Measurements from ENCODE around the gene SORBS2. TPM values are rescaled to one million over a fixed set of nuclear protein-coding genes. Genes with fewer than 3 reads are reported as not detected.

The SORBS2 gene
- total and polyA plus RNA-seq, 2 of the 4 experiments (the other 2 are of a cell fraction): 0.18 TPM; not detected in 1

- DNase-seq (peak; percentile 74), ATAC-seq (ENCODE audit: low read depth) (peak; percentile 93)
- Histone ChIP-seq H3K4ac (ENCODE audit: low read depth, low read length) (peak overlapping the region; percentile 40; the same call in 1 of the 2 replicates), H3K18ac (ENCODE audit: low read depth, low read length) (no peak overlapping the region), H3K4me3 (ENCODE audit: insufficient read depth, low read depth, low read length) (no peak overlapping the region), H2BK20ac (ENCODE audit: low read depth, low read length) (no peak overlapping the region), H2BK120ac (ENCODE audit: low read depth, low read length) (no peak overlapping the region), H3K56ac (ENCODE audit: extremely low read depth, insufficient read depth, low read length) (no peak overlapping the region; the same call in 1 of the 2 replicates), H2BK15ac (ENCODE audit: low read depth, low read length) (no peak overlapping the region), H3K23ac (ENCODE audit: low read depth, low read length) (no peak overlapping the region), H2AK5ac (ENCODE audit: low read depth, low read length) (no peak overlapping the region), H2AFZ (replicated peaks; ENCODE audit: low read length, poor library complexity) (no peak overlapping the region), H4K5ac (ENCODE audit: low read depth, low read length) (no peak overlapping the region), H4K8ac (ENCODE audit: low read depth in 2 of 2, low read length in 2 of 2) (no peak overlapping the region), H3K36me3 (ENCODE audit: control insufficient read depth, insufficient read depth, low read length) (no peaks in the 10 kb centered on the region), H3K14ac (replicated peaks; ENCODE audit: low read depth, low read length) (0 out of 2 replicates have a peak overlapping the region, but pooled peaks have one; percentile 37), H3K27ac (ENCODE audit: insufficient read depth, low read length) (no peak overlapping the region), H2AK9ac (replicated peaks; ENCODE audit: low read depth, low read length, poor library complexity) (no peak overlapping the region), H4K20me1 (ENCODE audit: insufficient read depth, low read length) (no peaks in the 10 kb centered on the region), H3K4me1 (ENCODE audit: control insufficient read depth, insufficient read depth, low read length) (peaks cover 2% of the 10 kb centered on the region; the same call in 1 of the 2 replicates), H3K27me3 (ENCODE audit: control insufficient read depth, insufficient read depth, low read length) (peaks cover 2% of the 10 kb centered on the region; the same call in 1 of the 2 replicates), H3K9me1 (ENCODE audit: insufficient read depth, low read length) (peaks cover 6% of the 10 kb centered on the region), H3K9ac (ENCODE audit: low read depth, low read length) (no peak overlapping the region), H3K4me2 (ENCODE audit: low read depth, low read length) (peak overlapping the region; percentile 75), H3K79me1 (ENCODE audit: low read depth in 1 of 2, low read length in 2 of 2) (no peaks in the 10 kb centered on the region), H2BK5ac (ENCODE audit: low read depth, low read length, poor library complexity, severe bottlenecking) (peak overlapping the region; percentile 55), H3K9me3 (ENCODE audit: control insufficient read depth, insufficient read depth, low read length) (no peaks in the 10 kb centered on the region), H4K91ac (ENCODE audit: insufficient read depth, low read depth, low read length) (no peak overlapping the region)
- ChIA-PET CTCF (interaction anchor here (1.0 kb wide), 1 partner anchor 13 kb away, joined by 4 read pairs; no protein-coding TSS in a partner anchor), POLR2A (ENCODE audit: unreplicated experiment) (no interaction called here)
- BruUV-seq (replicated peaks): no TSS peak
- intact Hi-C loops (cut with micrococcal nuclease): no loop called here
- dilution Hi-C loops (cut with HindIII; ENCODE audit: low sequenced_read_pairs, unreplicated experiment): no loop called here
- in situ Hi-C loops (cut with MboI; ENCODE audit: low sequenced_read_pairs): no loop called here
- WGBS, 2 experiments (ENCODE audit: extremely low coverage in 2 of 2, insufficient read length in 1 of 2): no CpG with 5 or more reads among the region's 5 CpGs
- no peak for TF ChIP-seq MAZ (IDR thresholded peaks at IDR 0.05; ENCODE audit: borderline replicate concordance, low read depth, low read length)
- TF ChIP-seq BHLHE40 (IDR thresholded peaks at IDR 0.05; ENCODE audit: low read depth, low read length): no peak
- no peak for TF ChIP-seq SMC3 (IDR thresholded peaks at IDR 0.05; ENCODE audit: low read depth, low read length)
- no peak for TF ChIP-seq MXI1 (IDR thresholded peaks at IDR 0.05; ENCODE audit: borderline replicate concordance, low read depth, low read length)
- no peak for TF ChIP-seq FOS (IDR thresholded peaks at IDR 0.05; ENCODE audit: low read depth, low read length)
- no peak for TF ChIP-seq CHD1 (IDR thresholded peaks at IDR 0.05; ENCODE audit: low read depth, low read length)
- no peak for TF ChIP-seq CEBPB (IDR thresholded peaks at IDR 0.05; ENCODE audit: low read depth, low read length)
- no peak for TF ChIP-seq ELK1 (IDR thresholded peaks at IDR 0.05; ENCODE audit: borderline replicate concordance, low read depth, low read length)
- no peak for TF ChIP-seq NFE2L2 (IDR thresholded peaks at IDR 0.05; ENCODE audit: low read depth, low read length)
- no peak for TF ChIP-seq RAD21 (IDR thresholded peaks at IDR 0.05; ENCODE audit: low read length)
- TF ChIP-seq POLR2A (IDR thresholded peaks at IDR 0.05; ENCODE audit: low read depth, low read length): no peak
- TF ChIP-seq RFX5 (IDR thresholded peaks at IDR 0.05; ENCODE audit: low read depth, low read length): no peak
- TF ChIP-seq RCOR1 (IDR thresholded peaks at IDR 0.05; ENCODE audit: insufficient replicate concordance, low read length): no peak
- no peak for TF ChIP-seq CTCF (conservative IDR thresholded peaks at IDR 0.05; ENCODE audit: low read depth, low read length)
- no peak for TF ChIP-seq MAFK (IDR thresholded peaks at IDR 0.05; ENCODE audit: low read depth, low read length)
These were observed 36.9 kb downstream of the SORBS2 start for GRCh38 chr4:185774845-185775680.

Measured in IMR-90 (cell line).